HCT116 (cell line): ENCODE results near the gene LIN7C.

Experiments
- ATF3 ChIP-seq: IDR thresholded peaks from 2 replicates; pipeline ENCODE4 v1.6.1; 2012
- CBX3 ChIP-seq: IDR thresholded peaks from 2 replicates; pipeline ENCODE4 v1.6.1; 2012; ENCODE audit warnings: low read depth
- CTCF ChIP-seq, 3 experiments: fragments of 200-600 bp in 1 of 3; sonication (generic) in 1 of 3; IDR thresholded peaks in 2 of 3; conservative IDR thresholded peaks in 1 of 3; 2 replicates each; pipeline ENCODE4 v1.5.1; 2012 to 2017; ENCODE audit warnings: low read depth in 2 of 3, low read length in 2 of 3, antibody characterized with exemption in 1 of 3, borderline replicate concordance in 1 of 3, control low read depth in 1 of 3, mild to moderate bottlenecking in 1 of 3, mixed read lengths in 1 of 3, mixed run types in 1 of 3, moderate library complexity in 1 of 3; ENCODE audit not compliant: insufficient read depth in 1 of 3
- EZH2 ChIP-seq: fragments of 200-600 bp; sonication (generic); IDR thresholded peaks from 2 replicates; pipeline ENCODE4 v1.6.1; 2017; ENCODE audit warnings: antibody characterized with exemption, mixed run types
- POLR2A ChIP-seq: IDR thresholded peaks from 2 replicates; pipeline ENCODE4 v1.7.0; 2011; ENCODE audit warnings: borderline replicate concordance; ENCODE audit not compliant: insufficient read depth, insufficient read length; ENCODE audit errors: extremely low read depth
- RAD21 ChIP-seq: IDR thresholded peaks from 2 replicates; pipeline ENCODE4 v1.6.1; 2012; ENCODE audit warnings: low read depth, mild to moderate bottlenecking
- REST ChIP-seq: IDR thresholded peaks from 2 replicates; pipeline ENCODE4 v1.6.1; 2012; ENCODE audit warnings: low read depth
- SIN3A ChIP-seq: IDR thresholded peaks from 2 replicates; pipeline ENCODE4 v1.6.1; 2012; ENCODE audit warnings: low read depth
- TCF7L2 ChIP-seq: IDR thresholded peaks from 2 replicates; pipeline ENCODE4 v1.7.0; 2011; ENCODE audit warnings: borderline replicate concordance, inconsistent platforms; ENCODE audit not compliant: insufficient read depth, insufficient read length; ENCODE audit errors: extremely low read depth
- YY1 ChIP-seq: IDR thresholded peaks from 2 replicates; pipeline ENCODE4 v1.6.1; 2011; ENCODE audit warnings: low read length, low read depth, moderate library complexity, mild to moderate bottlenecking; ENCODE audit not compliant: insufficient replicate concordance; ENCODE audit errors: extremely low read depth
- ZFX ChIP-seq: fragments of 450-650 bp; IDR thresholded peaks from 2 replicates; pipeline ENCODE4 v1.6.1; 2017

- no peak for TF ChIP-seq CTCF (IDR thresholded peaks at IDR 0.05 in 2 of 3, conservative IDR thresholded peaks at IDR 0.05 in 1 of 3; ENCODE audit: borderline replicate concordance in 1 of 3, insufficient read depth in 1 of 3, low read depth in 2 of 3, low read length in 2 of 3)
- TF ChIP-seq POLR2A, result no peak
- TF ChIP-seq EZH2, result no peak
- TF ChIP-seq ZFX, result no peak
- no peak for TF ChIP-seq RAD21
- no peak for TF ChIP-seq CBX3
- TF ChIP-seq YY1, result no peak
- TF ChIP-seq TCF7L2, result no peak
- TF ChIP-seq REST, result no peak
- TF ChIP-seq SIN3A, result no peak
- no peak for TF ChIP-seq ATF3
Measured at GRCh38 chr11:27553186-27553585, 46.6 kb upstream of the LIN7C start.
